ENCODE data around the gene SDR39U1.
A peak's percentile ranks its signal among the peaks of the same experiment; 100 is the strongest.

SDR39U1 gene

DNA sequence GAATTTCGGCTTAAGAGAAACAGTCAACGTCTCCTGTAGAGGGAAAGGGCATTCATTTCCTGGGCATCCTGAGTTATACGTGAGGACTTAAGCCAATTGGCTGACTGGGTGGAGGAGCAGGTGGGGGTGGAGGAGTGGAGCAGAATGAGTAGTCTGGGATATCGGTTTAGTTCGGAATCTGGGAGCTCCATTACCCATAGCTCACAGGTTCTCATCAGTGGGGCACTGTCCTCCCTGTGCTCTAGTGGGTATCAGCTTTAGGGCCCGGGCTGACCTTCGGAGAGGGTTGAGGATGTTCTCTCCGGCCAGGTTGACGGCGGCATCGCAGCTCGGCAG lies 704 bp downstream of the SDR39U1 start:
- DNase-seq (ENCODE audit: low spot score): no peak

DNA sequence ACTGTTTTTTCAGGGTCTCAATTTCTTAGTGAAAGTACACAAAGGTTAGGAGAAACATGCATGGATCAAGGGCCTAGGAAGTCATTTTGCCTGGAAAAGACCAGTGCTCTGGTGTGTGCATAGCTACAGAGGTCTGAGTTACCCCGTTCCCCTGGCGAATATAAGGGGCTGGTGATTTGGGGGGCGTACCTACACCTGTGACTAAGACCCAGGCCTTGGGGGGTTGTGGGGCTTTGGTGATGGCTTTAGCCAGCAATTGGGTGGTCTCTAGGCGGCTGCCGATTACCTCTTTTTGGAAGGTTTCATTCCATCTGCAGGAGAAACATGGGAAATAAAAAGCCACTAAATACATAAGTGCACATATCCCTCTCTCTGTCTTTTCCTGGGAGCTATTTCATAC lies 1.1 kb downstream of the SDR39U1 start:
- DNase-seq (ENCODE audit: low spot score): no peak

DNA sequence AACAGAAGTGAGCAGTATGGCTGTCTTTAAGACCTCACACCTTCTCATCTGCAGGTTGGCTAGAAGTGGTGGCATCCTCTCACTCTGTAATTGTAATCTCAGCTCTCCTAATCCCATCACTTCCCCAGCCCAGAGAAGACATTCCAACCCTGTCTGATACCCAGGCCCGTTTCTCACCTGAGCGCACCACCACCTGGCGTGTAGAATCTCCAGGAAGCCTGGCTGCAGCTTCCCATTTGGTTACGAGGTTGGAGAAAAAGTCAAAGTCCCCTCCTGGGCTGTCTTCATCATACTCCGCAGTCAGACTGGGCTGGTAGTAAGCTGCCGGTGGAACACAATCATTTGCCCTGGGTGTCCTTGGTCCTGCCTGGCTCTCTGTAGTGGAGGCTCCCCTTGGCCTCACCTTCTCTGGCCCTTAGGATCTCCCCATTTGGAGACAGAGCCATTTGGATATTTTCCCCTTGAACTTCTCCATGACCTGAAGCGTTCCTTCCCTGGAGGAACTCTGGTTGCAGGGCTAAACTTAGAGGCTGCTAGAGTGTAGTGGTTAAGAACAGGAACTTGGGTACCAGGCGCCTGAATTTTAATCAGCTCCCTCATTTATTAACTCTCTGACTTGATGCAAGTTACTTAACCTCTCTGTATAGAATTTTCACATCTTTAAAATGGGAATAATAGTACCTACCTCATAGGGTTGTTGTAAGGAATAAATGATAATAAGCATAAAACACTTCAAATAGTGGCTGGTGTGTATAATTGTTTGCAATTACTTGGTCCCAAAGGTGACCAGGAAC lies 1.8 kb downstream of the SDR39U1 start:
- DNase-seq (ENCODE audit: low spot score): no peak

DNA sequence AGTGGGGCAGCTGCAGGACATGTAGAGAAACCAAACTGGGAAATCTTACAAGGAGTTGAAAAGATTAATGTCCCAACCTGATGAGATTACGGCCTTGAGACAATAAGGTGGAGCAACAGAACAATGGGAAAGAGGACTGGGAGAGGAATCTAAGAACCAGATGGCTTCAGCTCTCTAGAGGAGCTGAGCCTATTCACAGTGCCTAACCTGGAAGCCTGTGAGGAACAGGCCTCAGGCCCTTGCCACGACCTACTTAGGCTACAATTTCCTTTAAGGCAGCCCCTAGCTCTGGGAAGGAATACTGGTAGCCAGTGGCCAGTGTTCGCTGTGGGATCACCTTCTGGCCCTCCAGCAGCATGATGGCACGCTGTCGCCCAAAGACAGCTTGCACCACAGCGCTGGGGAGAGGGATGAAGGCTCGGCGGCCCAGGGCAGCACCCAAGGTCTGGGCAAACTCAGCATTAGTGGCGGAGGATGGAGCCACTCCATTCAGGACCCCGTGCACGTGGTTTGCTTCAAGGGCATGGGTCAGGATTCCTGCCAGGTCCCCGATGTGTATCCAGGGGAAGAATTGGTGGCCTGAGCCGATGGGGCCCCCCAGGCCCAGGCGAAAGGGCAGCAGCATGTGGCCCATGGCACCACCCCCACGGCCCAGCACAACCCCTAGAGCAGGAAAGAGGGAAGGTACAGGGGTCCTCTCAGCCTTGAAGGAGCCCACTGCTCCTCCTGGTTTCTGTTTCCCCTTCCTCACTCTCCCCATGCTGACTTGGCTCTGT lies 2.6 kb downstream of the SDR39U1 start:
- no peak for DNase-seq (ENCODE audit: low spot score)

DNA sequence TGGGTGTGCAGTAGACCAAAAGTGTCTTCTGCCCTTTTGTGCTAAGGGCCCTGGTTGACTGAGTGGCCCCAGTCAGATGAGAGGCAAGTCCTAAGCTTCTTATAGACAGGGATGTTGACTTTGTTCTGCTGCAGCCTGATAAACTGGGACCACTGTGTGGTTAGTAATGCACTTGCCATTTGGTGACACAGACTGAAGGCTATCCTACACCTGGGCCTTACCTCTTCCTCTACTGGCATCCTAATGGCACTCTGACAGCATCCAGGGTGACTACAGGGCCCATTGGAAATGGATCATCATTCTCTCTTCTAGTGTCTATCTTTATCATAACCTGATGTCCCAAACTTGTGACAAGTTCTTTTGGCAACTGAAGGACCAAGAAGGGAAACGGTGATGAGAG lies 3.3 kb downstream of the SDR39U1 start:
- DNase-seq (ENCODE audit: low spot score): no peak

DNA sequence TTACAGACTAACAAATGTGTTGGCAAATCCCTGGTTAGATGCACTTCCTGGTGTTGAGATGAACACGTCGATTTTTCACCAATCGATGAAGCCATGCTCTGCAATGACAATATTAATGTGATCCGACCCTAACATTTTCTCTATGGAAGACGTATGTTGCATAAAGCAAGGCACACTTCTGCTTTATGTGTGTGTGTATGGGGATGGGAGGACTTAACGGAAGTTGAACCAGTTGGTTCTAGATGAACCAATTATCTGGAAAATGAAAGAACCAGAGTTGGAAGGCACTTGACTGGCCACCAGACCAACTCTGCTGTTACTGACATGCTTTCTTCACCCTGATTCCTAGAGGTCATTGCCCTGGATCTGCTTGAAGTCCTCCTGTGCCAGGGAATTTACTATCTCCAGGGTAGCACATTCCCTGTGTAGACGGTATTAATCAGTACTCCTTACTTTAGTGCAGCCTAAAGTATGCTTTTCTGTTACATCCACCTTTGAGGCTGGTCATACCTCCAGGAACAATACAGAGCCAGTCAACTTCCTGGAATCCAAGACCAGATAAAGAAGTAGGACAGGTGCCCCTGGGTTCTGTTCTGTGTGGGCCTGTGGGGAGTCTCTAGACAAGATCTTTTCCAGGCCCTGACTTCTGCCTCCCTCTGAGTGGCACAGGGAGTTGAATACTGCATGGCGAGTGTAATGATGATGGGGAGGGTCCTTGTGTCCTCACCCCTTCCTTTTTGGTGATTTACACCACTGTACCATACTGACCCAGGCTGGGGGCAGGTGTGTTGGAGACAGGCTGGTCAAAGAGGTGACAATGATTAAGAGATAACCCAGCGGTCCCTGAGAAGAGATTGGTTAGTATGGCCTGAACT lies 4.1 kb downstream of the SDR39U1 start:
- DNase-seq (ENCODE audit: low spot score): no peak

DNA sequence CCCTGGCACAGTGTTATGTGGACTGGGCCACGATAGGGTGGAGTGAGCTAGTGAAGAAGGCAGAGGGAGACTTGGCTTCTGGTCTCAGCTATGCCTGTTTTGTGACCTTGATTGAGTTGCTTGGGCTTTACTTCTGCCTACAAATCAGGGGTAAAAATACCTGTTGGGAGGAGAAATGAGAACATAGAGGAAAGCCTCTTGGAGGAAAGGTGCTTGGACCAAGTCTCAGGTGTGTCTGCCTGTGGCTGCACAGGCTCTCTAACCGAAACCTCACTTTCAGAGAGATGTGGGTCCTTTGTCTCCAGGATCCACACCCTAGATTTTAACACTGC lies 4.9 kb downstream of the SDR39U1 start:
- DNase-seq (ENCODE audit: low spot score): no peak

DNA sequence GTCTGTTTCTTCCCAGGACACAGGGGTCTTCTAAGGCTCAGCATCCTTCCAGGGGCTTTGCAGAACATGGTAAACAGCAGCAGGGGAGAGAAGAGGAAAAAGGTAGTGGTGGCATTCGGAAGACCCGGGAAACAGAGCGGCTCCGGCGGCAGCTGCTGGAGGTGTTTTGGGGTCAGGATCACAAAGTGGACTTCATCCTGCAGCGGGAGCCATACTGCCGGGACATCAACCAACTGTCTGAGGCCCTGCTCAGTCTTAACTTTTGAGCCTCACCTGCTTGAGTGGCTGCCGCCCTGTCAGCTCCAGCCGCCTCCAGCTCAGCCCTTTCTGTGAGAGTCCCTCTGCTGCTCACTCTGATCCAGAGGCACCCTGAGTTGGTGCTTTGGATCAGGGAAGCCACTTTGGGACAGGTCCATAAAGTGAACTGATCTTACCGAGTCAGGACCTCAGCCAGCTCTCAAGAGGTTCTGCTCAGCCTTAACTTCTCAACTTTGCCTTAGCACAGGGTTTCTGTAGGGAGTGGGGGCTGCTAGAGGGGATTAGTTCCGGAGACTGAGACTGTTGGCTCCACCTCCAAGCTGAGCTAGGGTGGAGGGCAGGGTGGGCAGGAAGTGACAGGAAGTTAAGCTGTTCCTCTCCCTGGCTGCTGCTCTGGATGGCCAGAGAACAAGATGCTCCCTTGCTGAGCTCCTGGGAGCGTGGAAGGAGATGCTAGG lies 5.4 kb downstream of the SDR39U1 start:
- no peak for DNase-seq (ENCODE audit: low spot score)

DNA sequence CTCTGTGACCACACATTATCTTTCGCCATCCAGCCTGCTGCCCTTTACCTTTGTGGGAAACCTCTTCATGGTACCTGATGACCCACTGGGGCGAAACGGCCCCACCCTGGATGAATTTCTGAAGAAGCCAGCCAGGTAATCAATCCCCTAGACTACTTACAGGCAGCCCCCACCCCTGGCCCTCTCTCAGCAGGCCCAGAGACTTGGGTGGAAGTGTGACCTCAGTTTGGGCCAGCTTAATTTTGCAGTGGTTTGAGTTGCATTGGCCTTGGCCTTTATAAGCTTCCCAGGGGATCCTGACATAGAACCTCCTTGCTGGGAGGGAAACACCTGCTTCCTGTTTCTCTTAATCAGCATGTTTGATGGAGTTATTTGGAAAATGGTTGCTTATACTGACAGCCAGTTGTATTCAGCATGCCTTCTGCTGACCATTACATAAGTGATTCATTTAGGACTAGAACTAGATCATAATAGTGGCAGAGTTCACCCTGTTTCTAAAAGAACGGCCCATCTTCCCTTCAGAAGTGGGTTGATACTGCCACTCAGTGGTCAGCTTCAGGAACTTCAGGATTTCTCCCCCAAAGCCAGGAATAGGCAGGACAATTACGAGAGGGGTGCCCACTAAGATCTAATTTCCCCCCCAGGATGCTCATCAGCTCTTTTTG lies 6.1 kb downstream of the SDR39U1 start:
- peak; percentile 86 for DNase-seq (ENCODE audit: low spot score)

DNA sequence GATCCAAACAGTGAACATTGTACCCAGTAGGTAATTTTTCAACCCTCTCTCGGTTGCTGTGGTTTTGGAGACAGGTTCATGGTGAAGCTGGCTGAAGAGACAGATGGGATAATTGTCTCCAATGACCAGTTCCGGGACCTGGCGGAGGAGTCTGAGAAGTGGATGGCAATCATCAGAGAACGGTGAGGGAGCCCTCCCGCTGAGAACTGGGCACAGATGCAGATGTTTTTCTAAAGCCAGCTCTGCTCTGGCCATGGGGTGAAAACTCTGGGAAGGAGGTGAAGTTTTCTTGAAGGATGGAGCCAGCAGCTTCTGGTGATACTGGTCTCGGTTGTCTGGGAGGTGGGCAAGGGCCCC lies 6.6 kb downstream of the SDR39U1 start:
- DNase-seq (ENCODE audit: low spot score): no peak

DNA sequence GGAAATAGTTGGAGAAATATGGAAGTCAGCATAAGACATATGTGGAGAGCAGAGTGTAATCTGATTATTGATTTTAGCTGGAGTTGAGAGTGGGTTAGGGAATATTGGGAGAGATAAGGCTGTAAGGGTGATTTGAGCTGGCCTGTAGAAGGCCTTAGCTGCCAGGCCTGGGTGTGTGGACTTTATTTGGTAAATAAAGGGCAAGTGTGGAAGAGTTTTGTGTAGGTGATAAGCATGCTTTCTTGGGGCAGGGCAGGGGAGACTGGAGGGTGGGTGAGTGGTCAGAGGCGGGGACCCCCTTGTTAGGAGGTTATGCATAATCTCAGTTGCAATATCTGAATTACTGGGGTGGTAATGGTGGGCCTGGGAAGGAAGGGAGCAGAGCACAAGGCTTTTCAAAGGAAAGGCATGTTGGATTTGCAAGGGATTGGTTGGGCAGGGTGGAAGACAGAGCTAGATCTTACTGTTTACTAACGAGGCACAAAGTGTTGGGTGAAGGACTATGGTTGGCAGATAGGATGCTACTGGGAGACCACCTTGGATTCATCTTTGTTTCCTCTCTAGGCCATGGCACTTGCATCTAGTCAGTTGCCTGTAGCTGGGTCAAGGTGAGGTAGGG lies 7.3 kb downstream of the SDR39U1 start:
- DNase-seq (ENCODE audit: low spot score): no peak

DNA sequence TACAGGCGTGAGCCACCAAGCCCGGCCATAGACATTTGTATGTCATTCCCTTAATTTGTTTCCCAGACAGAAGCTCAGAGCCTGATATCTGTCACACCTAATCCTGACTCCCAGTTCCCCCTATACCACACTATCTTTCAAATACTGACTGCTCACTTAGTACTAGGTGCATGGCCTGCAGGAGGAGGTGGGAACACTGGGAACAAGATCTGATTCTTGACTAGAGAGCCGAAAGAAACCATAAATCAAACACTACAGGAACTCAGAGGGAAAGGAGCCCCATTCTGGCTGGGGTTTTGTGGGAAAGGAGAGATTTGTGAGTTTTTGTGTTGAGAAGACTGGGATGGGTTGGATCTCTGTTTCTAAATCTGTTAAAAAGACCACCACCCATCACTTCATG lies 7.9 kb downstream of the SDR39U1 start:
- DNase-seq (ENCODE audit: low spot score): no peak

DNA sequence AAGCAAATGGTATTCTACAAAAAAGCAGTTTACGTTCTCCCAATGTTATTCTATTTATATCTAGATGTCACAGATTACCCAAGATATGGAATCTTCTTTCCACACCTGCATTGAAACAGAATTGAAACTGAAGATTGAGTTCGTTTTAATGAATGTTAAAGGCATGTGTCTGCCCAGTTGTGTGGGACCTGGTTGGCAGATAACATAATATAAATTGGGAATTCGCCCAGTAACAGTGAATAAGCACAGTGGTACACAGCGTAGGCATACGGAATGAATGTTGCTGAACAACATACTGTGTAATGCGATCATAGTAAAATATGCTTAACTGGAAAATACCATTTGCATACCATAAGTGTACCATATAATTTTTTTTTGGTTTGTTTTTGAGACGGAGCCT lies 8.5 kb downstream of the SDR39U1 start:
- no peak for DNase-seq (ENCODE audit: low spot score)

DNA sequence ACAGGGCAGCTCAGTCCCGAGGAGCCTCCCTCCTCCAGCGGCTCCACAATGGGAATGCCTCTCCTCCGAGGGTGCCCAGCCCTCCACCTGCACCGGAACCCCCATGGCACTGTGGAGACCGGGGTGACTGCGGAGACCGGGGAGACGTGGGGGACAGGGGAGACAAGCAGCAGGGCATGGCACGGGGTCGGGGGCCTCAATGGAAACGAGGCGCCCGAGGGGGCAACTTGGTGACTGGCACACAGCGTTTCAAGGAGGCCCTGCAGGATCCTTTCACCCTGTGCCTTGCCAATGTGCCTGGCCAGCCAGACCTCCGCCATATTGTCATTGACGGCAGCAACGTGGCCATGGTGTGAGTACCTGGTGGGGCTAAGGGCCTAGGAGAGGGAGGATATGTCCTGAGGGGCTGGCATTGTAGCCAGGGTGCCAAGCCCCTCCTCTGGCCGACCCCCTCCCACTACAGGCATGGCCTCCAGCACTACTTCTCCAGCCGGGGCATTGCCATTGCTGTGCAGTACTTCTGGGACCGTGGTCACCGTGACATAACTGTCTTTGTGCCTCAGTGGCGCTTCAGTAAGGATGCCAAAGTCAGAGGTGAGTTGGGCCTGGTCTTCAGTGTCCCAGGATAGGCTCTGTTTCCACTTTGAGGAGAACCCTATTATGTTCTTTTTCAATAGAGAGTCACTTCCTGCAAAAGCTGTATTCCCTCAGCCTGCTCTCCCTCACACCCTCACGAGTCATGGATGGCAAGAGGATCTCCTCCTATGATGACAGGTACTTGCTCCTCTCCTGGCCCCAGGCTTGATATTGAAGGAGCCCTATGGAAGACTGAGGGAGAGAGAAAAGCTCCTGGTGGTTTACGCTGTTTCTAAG lies 10.1 kb downstream of the SDR39U1 start:
- DNase-seq (ENCODE audit: low spot score): no peak

DNA sequence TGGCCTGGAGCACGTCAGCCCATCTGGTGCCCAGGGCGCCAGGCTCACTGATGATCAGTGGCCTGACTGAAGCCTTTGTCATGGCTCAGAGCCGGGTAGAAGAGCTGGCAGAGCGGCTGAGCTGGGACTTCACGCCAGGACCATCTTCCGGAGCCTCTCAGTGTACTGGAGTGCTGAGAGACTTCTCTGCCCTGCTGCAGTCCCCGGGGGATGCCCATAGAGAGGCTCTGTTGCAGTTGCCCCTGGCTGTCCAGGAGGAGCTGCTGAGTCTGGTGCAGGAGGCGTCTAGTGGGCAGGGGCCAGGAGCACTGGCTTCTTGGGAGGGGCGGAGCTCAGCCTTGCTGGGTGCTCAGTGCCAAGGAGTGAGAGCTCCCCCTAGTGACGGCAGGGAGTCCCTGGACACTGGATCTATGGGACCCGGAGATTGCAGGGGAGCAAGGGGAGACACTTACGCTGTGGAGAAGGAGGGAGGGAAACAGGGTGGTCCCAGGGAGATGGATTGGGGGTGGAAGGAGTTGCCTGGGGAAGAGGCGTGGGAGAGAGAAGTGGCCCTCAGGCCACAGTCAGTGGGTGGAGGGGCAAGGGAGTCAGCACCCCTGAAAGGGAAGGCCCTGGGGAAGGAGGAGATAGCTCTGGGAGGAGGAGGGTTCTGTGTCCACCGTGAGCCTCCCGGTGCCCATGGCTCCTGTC lies 10.9 kb downstream of the SDR39U1 start:
- peak; percentile 77 for DNase-seq (ENCODE audit: low spot score)

DNA sequence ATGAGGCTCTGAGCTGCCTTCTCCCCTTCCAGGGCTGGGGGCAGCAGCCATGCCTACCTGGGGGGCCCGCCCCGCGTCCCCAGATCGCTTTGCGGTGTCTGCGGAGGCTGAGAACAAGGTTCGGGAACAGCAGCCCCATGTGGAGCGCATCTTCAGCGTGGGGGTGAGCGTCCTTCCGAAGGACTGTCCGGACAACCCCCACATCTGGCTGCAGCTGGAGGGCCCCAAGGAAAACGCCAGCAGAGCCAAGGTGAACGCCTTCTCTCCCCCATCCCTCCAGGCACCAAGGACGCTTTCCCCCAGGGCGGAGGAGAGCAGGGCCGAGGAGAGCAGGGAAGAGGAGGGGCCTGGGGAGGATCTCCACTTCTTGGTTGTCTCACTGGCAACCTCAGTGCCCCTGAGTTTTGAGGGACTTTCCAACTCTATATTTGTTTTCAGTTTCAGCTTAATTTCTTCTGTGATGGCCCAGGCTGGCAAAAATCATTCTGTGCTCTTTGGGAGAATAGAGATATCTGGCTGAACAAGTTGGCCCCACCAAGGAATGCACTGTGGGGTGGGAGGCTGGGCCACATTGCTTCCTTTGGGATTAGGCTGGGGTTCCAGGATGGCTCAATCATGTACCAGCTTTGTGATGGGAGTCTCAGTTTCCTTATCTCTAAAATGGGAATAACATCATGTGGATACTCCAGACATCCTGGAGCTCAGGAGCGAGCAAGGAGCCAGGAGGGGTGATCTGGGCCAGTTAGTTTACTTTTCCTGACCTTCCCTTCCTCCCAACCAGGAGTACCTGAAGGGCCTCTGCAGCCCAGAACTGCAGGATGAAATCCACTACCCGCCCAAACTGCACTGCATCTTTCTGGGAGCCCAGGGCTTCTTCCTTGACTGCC lies 11.7 kb downstream of the SDR39U1 start:
- no peak for DNase-seq (ENCODE audit: low spot score)

DNA sequence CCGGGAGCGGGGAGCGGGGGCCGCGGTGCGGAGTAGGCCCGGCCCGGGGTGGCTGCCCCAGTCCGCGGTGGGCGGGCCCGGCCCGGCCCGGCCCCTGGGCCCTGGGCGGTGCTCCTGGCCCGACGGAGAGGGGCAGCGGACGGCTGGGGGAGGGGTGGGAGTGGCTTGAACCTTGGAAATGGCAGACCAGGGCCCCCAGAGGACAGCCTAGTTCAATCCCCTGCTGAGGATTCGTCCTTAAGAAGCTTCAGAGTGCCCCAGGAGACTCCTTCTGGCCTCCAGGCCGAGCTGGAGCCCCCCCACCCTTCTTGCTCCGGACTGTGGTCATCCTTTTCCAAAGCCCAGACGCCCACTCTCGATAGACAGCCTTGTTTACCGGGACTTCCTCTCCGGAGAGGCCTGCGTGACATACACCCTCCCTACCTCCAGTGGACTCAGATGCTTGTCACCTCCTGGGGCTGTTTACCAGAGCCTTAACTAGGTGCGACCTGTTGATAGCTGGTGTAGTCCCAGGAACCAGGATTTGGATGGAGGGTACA lies 12.4 kb downstream of the SDR39U1 start:
- peak; percentile 30 for DNase-seq (ENCODE audit: low spot score)

DNA sequence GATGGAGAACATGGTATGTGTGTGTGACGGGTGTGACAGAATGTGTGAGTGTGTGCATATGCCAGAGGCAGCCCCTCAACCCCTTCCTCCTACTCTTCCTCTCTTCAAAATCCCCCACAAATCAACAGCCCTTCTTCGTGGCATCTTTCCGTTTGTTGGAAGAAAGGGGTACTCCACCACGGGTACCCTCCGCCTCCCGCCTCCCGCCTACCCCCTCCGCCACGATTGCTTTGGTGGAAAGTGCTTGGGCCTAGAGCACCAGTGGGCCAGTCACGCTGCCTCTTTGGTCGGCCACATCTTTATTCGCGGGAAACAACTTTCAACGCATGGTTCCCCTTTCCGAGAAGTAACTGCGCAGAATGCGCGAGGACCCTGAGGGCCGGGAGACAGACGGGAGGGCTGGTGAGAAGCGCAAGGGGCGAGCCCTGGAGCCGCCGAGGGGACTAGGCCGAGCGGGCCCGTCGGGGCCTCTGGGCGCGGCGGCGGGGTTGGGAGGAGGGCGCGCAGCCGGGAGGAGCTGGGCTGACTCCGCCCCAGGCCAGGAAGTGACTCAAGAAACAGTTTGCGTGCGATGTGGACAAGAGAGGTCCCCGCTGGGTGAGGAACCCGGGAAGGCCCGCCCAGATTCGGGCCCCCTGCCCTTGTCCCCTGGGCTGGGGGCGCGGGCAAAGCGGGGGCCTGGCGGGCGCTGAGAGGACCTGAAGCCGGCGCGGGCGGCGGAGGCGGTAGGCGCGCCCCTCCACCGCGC lies 13.0 kb downstream of the SDR39U1 start, which contains the start of the genes CBLN3 and KHNYN:
TSS of gene CBLN3 (minus strand) at position 274 of the 748 bp plus-strand sequence. CDS start 614 bp downstream, outside the sequence.
TSS of gene KHNYN (plus strand) at position 560 of the 748 bp plus-strand sequence. CDS start 777 bp downstream, outside the sequence.
- peak; percentile 83 for DNase-seq (ENCODE audit: low spot score)

Data from pons (tissue), 1 donor.